HepG2 (cell line): ENCODE data around the gene CCDC73. TPM values are rescaled to one million over a fixed set of nuclear protein-coding genes. Genes with fewer than 3 reads are reported as not detected.

Experiments used
- CBX5 ChIP-seq: sonication (generic); formaldehyde crosslinking; IDR thresholded peaks from 2 replicates; pipeline ENCODE4 v1.4.0; 2020; ENCODE audit warnings: missing genetic modification reagents, borderline replicate concordance
- FOXO4 ChIP-seq: sonication (generic); formaldehyde crosslinking; conservative IDR thresholded peaks from 2 replicates; pipeline ENCODE4 v1.8.1; 2023; ENCODE audit warnings: missing genetic modification reagents
- HBP1 ChIP-seq: IDR thresholded peaks from 2 replicates; pipeline ENCODE4 v1.6.1; 2016; ENCODE audit warnings: low read depth, control low read depth
- IKZF1 ChIP-seq: fragments of 450-650 bp; IDR thresholded peaks from 2 replicates; pipeline ENCODE4 v1.7.1; 2016
- IKZF4 ChIP-seq: sonication (generic); formaldehyde crosslinking; IDR thresholded peaks from 2 replicates; pipeline ENCODE4 v1.5.1; 2020; ENCODE audit warnings: borderline replicate concordance, mild to moderate bottlenecking, low read depth, missing genetic modification reagents; ENCODE audit errors: not compliant biosample characterization
- MAFF ChIP-seq: IDR thresholded peaks from 2 replicates; pipeline ENCODE4 v1.6.1; 2011; ENCODE audit warnings: low read depth, low read length, improper control_type of control experiment
- PTBP1 ChIP-seq: fragments of 200-400 bp; formaldehyde crosslinking; IDR thresholded peaks from 2 replicates; pipeline ENCODE4 v1.6.1; 2018; ENCODE audit warnings: low read length, low read depth; ENCODE audit not compliant: poor library complexity, severe bottlenecking
- TCF12 ChIP-seq, 2 experiments: fragments of 450-650 bp in 1 of 2; sonication (generic) in 1 of 2; formaldehyde crosslinking in 1 of 2; IDR thresholded peaks; 2 replicates each; pipeline versions ENCODE4 v1.6.1 to v1.8.0; 2017 to 2022; ENCODE audit warnings: antibody characterized with exemption in 1 of 2, mild to moderate bottlenecking in 1 of 2, missing genetic modification reagents in 1 of 2, moderate library complexity in 1 of 2
- TFE3 ChIP-seq: IDR thresholded peaks from 2 replicates; pipeline ENCODE4 v1.6.1; 2016
- THRA ChIP-seq: sonication (generic); formaldehyde crosslinking; IDR thresholded peaks from 2 replicates; pipeline ENCODE4 v1.4.0; 2020; ENCODE audit warnings: missing genetic modification reagents, borderline replicate concordance
- ZNF407 ChIP-seq: sonication (generic); formaldehyde crosslinking; IDR thresholded peaks from one replicate; pipeline ENCODE4 v1.5.1; 2020; ENCODE audit warnings: mild to moderate bottlenecking, missing genetic modification reagents; ENCODE audit errors: not compliant biosample characterization
- ZNF432 ChIP-seq: sonication (generic); formaldehyde crosslinking; IDR thresholded peaks from 2 replicates; pipeline ENCODE4 v1.5.0; 2020; ENCODE audit warnings: missing genetic modification reagents, mild to moderate bottlenecking, borderline replicate concordance
- polyA plus RNA-seq, 8 experiments: library from polyadenylated mRNA; depleted of rRNA in 3 of 8; stranded (reverse) in 7 of 8; unstranded in 1 of 8; fragments of >200 nt; fragmentation: Illumina TruSeq in 4 of 8; extraction: Trizol in 4 of 8; gene quantifications; 2 replicates each; pipeline versions ENCODE4 v1.2.1 to v1.2.3, GENCODE V29; 2011 to 2016; ENCODE audit warnings: low read depth in 4 of 8, missing spikeins in 1 of 8, mixed read lengths in 1 of 8; ENCODE audit not compliant: insufficient read depth in 1 of 8
- total RNA-seq, 5 experiments: library from RNA; depleted of rRNA; stranded (reverse); fragments of >200 nt; fragmentation: Illumina TruSeq; extraction: Trizol; gene quantifications; 2 replicates each; pipeline ENCODE4 v1.2.3, GENCODE V29; 2016; ENCODE audit warnings: low read depth in 1 of 5

The CCDC73 gene
- total and polyA plus RNA-seq, 2 of the 13 experiments (the other 11 are each of a cell fraction or from before 2014, with no cell fraction given): 0.01 to 0.11 TPM

- TF ChIP-seq FOXO4 (CRISPR knock-in tag) (0 out of 2 replicates have a peak, but pooled peaks have one; percentile 58), TFE3 (CRISPR knock-in tag) (peak; percentile 39; the same call in 1 of the 2 replicates), CBX5 (CRISPR knock-in tag) (0 out of 2 replicates have a peak, but pooled peaks have one; percentile 35), ZNF407 (peak; percentile 47), ZNF432 (CRISPR knock-in tag) (no peak), HBP1 (CRISPR knock-in tag) (peak; percentile 52; the same call in 1 of the 2 replicates), IKZF1 (no peak), THRA (no peak; the same call in 1 of the 2 replicates), MAFF (no peak), IKZF4 (CRISPR knock-in tag) (no peak), TCF12 (IDR thresholded peaks at IDR 0.05) (no peak), TCF12 (CRISPR knock-in tag; IDR thresholded peaks at IDR 0.05) (no peak), PTBP1 (no peak)
Measured at GRCh38 chr11:32583459-32584271, 210.8 kb downstream of the CCDC73 start, which contains the start of gene EIF3M (continued).
